HepG2 (cell line): ENCODE data around the gene AKAP8. TPM values are rescaled to one million over a fixed set of nuclear protein-coding genes. Genes with fewer than 3 reads are reported as not detected.

Source experiments
- AKNA ChIP-seq: sonication (generic); formaldehyde crosslinking; IDR thresholded peaks from 2 replicates; pipeline ENCODE4 v1.4.0; 2020; ENCODE audit warnings: missing genetic modification reagents, borderline replicate concordance
- CERS6 ChIP-seq: sonication (generic); formaldehyde crosslinking; IDR thresholded peaks from 2 replicates; pipeline ENCODE4 v1.5.0; 2020; ENCODE audit warnings: missing genetic modification reagents
- DNMT3B ChIP-seq: conservative IDR thresholded peaks from 2 replicates; pipeline ENCODE4 v1.6.1; 2016; ENCODE audit warnings: missing biosample characterization, control low read depth
- EHMT2 ChIP-seq: fragments of 200-600 bp; sonication (generic); IDR thresholded peaks from 2 replicates; pipeline ENCODE4 v1.7.0; 2017; ENCODE audit warnings: antibody characterized with exemption, low read depth, low read length, borderline replicate concordance
- GATAD1 ChIP-seq: IDR thresholded peaks from 2 replicates; pipeline ENCODE4 v1.6.1; 2016; ENCODE audit warnings: missing genetic modification reagents, missing compliant biosample characterization
- KLF12 ChIP-seq: sonication (generic); formaldehyde crosslinking; IDR thresholded peaks from 2 replicates; pipeline ENCODE4 v1.4.0; 2020; ENCODE audit warnings: missing genetic modification reagents, borderline replicate concordance
- MEF2D ChIP-seq: sonication (generic); formaldehyde crosslinking; IDR thresholded peaks from 2 replicates; pipeline ENCODE4 v1.5.1; 2020; ENCODE audit warnings: mild to moderate bottlenecking, missing genetic modification reagents
- MXD4 ChIP-seq: IDR thresholded peaks from 2 replicates; pipeline ENCODE4 v1.6.1; 2016; ENCODE audit warnings: mild to moderate bottlenecking, missing biosample characterization, missing genetic modification reagents
- ONECUT2 ChIP-seq: sonication (generic); formaldehyde crosslinking; IDR thresholded peaks from 2 replicates; pipeline ENCODE4 v1.4.0; 2020; ENCODE audit warnings: missing genetic modification reagents
- PRDM10 ChIP-seq: sonication (generic); formaldehyde crosslinking; IDR thresholded peaks from 2 replicates; pipeline ENCODE4 v1.4.0; 2020; ENCODE audit warnings: low read depth, missing genetic modification reagents
- ZFP90 ChIP-seq: sonication (generic); formaldehyde crosslinking; IDR thresholded peaks from 2 replicates; pipeline ENCODE4 v1.8.0; 2022; ENCODE audit warnings: missing genetic modification reagents, mild to moderate bottlenecking, inconsistent platforms, borderline replicate concordance
- ZMYM2 ChIP-seq: sonication (generic); formaldehyde crosslinking; IDR thresholded peaks from 2 replicates; pipeline ENCODE4 v1.8.0; 2022; ENCODE audit warnings: mild to moderate bottlenecking, missing genetic modification reagents
- ZNF138 ChIP-seq: sonication (generic); formaldehyde crosslinking; IDR thresholded peaks from 2 replicates; pipeline ENCODE4 v1.5.0; 2020; ENCODE audit warnings: mild to moderate bottlenecking, low read depth, missing genetic modification reagents
- ZNF350 ChIP-seq: sonication (generic); formaldehyde crosslinking; IDR thresholded peaks from 2 replicates; pipeline ENCODE4 v1.4.0; 2020; ENCODE audit warnings: mild to moderate bottlenecking, low read depth, missing genetic modification reagents, borderline replicate concordance
- ZNF451 ChIP-seq: sonication (generic); formaldehyde crosslinking; IDR thresholded peaks from 2 replicates; pipeline ENCODE4 v1.5.0; 2020; ENCODE audit warnings: mild to moderate bottlenecking, missing genetic modification reagents
- ZNF746 ChIP-seq: sonication (generic); formaldehyde crosslinking; IDR thresholded peaks from 2 replicates; pipeline ENCODE4 v1.8.0; 2022; ENCODE audit warnings: mild to moderate bottlenecking, missing genetic modification reagents
- ZNF770 ChIP-seq: sonication (generic); formaldehyde crosslinking; IDR thresholded peaks from 2 replicates; pipeline ENCODE4 v1.5.0; 2020; ENCODE audit warnings: mild to moderate bottlenecking, missing genetic modification reagents
- polyA plus RNA-seq, 8 experiments: library from polyadenylated mRNA; depleted of rRNA in 3 of 8; stranded (reverse) in 7 of 8; unstranded in 1 of 8; fragments of >200 nt; fragmentation: Illumina TruSeq in 4 of 8; extraction: Trizol in 4 of 8; gene quantifications; 2 replicates each; pipeline versions ENCODE4 v1.2.1 to v1.2.3, GENCODE V29; 2011 to 2016; ENCODE audit warnings: low read depth in 4 of 8, missing spikeins in 1 of 8, mixed read lengths in 1 of 8; ENCODE audit not compliant: insufficient read depth in 1 of 8
- total RNA-seq, 5 experiments: library from RNA; depleted of rRNA; stranded (reverse); fragments of >200 nt; fragmentation: Illumina TruSeq; extraction: Trizol; gene quantifications; 2 replicates each; pipeline ENCODE4 v1.2.3, GENCODE V29; 2016; ENCODE audit warnings: low read depth in 1 of 5

AKAP8 gene
- total and polyA plus RNA-seq, 2 of the 13 experiments (the other 11 are each of a cell fraction or from before 2014, with no cell fraction given) = 15.9 to 22.1 TPM

GRCh38 chr19:15379083-15379998, at the start of gene AKAP8 (continued):
- TF ChIP-seq PRDM10 (CRISPR knock-in tag) = no peak
- TF ChIP-seq ZNF770 (CRISPR knock-in tag) = no peak
- TF ChIP-seq AKNA (CRISPR knock-in tag) = no peak
- TF ChIP-seq ONECUT2 (CRISPR knock-in tag) = no peak
- no peak for TF ChIP-seq ZNF746
- peak; percentile 82; the same call in 1 of the 2 replicates for TF ChIP-seq KLF12 (CRISPR knock-in tag)
- no peak for TF ChIP-seq MEF2D (CRISPR knock-in tag)
- TF ChIP-seq ZMYM2 = no peak
- no peak for TF ChIP-seq ZFP90 (CRISPR knock-in tag)
- TF ChIP-seq MXD4 (CRISPR knock-in tag) = no peak
- TF ChIP-seq GATAD1 (CRISPR knock-in tag) = peak; percentile 90
- TF ChIP-seq DNMT3B = no peak
- peak; percentile 52 for TF ChIP-seq ZNF451 (CRISPR knock-in tag)
- TF ChIP-seq EHMT2 = no peak
- TF ChIP-seq ZNF350 = no peak; the same call in 1 of the 2 replicates
- no peak for TF ChIP-seq CERS6 (CRISPR knock-in tag)
- TF ChIP-seq ZNF138 = no peak; the same call in 1 of the 2 replicates
